HG02759 (cell line): Measurements from ENCODE around the gene PUM1.

ENCODE experiments used
- ATAC-seq: cut with Tn5 transposase; IDR thresholded peaks from one replicate; pipeline ENCODE4 v1.9.1; 2021; ENCODE audit warnings: mild to moderate bottlenecking, moderate library complexity; ENCODE audit not compliant: unreplicated experiment

Gene PUM1

DNA sequence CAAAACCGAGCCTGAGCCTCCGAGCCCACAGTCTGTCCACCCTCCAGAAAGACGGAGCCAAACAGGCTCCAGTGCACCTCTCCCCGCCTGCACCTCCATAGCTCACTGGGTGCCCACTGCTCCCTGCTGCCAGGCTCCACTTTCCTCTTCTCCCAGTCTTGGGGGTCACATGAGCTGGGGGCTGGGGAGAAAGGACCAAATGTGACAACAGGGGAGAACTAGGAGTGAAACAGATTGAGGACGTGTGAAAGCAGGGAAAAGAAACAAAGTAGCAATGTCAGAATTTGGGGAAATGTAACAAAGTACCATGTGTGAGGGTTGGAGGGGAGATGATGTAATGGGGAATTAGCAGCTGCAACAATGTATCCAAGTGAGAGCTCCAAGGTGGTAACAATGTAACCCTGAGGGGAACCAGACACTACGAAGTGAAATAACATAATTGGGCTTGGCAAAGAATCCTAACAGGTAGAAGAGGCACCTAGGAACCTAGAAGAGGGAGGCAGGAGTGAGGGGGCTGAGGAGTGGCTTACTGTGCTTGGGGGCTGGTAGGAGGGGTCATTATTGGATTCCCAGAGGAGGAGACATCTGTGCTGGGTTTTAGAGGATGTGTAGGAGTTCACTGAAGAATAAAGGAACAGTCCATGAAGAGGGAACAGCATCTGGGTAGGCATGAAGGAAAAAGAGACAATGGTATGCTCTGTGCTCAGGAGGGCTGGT is 169.4 kb downstream of the PUM1 start:
- ATAC-seq, result no peak

- ATAC-seq, result no peak
These were observed 170.1 kb downstream of the PUM1 start for GRCh38 chr1:30895382-30895943.

- ATAC-seq, result no peak
These were observed 171.0 kb downstream of the PUM1 start for GRCh38 chr1:30894508-30894973.

DNA sequence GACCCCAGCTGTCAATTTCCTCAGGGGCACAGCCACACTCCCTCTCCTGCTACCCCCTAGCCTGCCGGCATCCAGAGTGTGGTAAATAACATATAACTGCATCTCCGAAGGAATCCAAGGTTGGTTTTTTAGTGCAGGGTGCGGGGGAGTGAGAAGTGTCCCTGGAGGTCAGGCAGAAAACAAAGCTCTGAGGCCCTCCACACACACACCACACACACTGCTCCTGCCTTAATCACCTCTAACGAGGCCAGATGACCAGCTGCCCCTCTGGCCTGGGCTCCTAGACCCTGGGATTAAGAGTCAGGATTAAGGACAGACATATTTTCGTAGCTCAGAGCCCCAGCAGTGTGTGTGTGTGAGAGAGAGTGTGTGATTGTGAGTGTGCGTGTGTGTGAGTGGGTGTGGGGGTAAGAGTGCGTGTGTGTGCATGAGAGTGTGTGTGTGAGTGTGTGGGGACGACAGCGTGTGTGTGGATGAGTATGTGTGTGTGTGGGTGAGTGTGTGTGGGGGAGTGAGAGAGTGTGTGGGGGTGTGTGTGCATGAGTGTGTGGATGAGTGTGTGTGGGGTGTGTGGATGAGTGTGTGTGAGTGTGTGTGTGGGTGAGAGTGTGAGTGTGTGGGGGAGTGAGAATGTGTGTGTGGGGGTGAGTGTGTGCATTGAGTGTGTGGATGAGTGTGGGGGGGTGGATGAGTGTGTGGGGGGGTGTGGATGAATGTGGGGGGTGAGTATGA is 171.6 kb downstream of the PUM1 start:
- ATAC-seq, result no peak

DNA sequence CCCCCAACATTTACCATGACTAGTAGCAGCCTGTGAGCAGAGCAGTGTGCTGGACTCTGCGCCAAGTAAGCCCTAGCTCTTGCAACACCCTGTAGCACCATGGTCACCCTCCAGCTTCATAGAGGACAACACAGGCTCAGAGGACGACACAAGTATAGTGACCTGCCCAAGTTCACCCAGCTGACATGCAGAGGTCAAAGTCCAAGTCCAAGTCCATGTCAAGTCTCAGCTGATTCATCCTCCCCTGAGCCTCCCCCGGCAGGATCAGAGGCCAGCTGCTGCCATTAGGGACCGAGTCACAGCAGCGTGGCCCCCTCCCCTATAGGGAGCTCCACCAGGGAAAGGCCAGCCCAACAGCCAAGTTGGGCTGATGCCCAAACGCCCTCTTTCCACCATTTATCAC is 172.8 kb downstream of the PUM1 start:
- ATAC-seq, result no peak

GRCh38 chr1:30891227-30891552 is 174.3 kb downstream of the PUM1 start:
- no peak for ATAC-seq

- ATAC-seq, result no peak
These were observed 174.9 kb downstream of the PUM1 start for GRCh38 chr1:30890502-30891226.

DNA sequence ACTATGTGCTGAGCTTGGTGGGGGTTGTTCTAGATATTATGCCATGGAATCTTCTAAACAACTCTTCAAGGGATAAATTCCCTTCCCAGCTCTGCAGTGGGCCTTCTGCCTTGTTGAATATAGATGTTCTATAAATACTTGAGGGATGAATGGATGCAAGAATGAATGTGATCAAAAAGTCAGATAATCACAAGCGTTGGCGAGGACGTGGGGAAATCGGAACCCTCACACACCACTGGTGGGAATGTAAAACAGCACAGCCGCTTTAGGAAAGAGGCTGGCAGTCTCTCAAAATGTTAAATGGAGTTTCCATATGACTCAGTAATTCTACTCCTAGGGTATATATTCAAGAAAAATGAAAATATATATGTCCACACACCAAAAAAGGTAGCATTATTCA is 176.0 kb downstream of the PUM1 start:
- no peak for ATAC-seq

DNA sequence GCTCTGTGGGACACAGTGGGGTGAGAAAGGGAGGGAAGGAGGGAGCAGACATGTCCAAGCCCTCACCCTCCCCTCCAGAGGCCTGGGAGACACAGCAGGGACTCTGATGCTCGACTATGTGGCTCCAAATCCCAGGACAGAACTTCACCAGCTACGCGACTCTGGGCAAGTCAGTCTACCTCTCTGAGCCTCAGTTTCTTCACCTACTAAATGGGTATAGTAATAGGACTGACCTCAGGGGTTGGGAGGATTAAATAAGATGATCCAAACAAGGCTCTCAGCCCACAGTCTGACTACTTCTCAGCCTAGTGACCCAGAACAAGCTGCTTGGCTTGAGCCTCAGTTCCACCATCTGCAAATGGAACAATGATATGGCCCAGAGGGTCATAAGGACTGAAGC is 176.5 kb downstream of the PUM1 start:
- ATAC-seq, result no peak

GRCh38 chr1:30888391-30888790 is 177.1 kb downstream of the PUM1 start:
- no peak for ATAC-seq

- ATAC-seq, result no peak
These were observed 177.8 kb downstream of the PUM1 start for GRCh38 chr1:30887485-30888315.

- ATAC-seq, result no peak
These were observed 178.6 kb downstream of the PUM1 start for GRCh38 chr1:30886710-30887428.

DNA sequence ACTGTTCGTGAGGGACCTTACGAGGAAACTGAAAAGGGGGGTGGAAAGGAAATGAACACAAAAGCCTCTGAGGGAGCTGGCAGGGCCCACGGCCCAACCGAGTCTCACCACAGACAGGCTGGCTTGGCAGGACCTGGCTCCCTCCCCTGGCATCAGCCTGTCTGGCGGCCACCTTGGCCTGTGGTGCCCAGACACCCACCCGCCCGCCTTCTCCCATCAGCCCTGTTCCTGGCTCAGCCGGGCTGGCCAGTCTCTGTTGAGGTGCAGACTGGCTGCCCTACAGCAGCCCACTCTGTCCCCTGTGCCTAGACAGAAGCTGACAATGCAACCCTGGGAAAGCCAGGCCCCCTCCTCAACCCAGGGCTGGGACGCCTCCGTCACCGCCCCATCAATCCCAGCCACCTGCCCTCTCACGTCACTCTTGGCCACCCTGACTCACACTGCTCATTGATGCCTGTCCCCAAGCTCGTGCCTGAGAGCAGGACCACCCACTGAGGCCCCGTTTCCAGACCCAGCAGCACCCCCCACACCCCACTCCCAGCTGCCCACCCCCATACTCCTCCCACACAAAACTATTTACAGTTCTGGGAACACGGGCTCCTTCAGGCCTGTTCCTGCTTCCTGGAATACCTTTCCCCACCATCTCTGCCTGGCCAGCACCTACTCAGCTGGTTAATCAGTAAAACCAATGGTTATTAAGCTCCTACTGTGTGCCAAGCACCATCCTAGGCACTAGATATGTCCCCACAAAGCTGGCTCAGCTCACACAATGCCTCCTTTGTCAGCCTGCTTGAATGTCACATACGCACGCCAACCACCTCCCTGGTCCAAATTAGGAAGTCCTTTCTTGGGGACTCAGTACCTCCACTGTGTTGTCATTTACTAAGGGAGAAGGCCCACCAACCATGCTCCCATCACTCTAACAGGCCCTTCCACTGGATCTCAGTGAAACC is 179.7 kb downstream of the PUM1 start:
- ATAC-seq, result no peak

- no peak for ATAC-seq
These were observed 180.8 kb downstream of the PUM1 start for GRCh38 chr1:30884723-30885122.

DNA sequence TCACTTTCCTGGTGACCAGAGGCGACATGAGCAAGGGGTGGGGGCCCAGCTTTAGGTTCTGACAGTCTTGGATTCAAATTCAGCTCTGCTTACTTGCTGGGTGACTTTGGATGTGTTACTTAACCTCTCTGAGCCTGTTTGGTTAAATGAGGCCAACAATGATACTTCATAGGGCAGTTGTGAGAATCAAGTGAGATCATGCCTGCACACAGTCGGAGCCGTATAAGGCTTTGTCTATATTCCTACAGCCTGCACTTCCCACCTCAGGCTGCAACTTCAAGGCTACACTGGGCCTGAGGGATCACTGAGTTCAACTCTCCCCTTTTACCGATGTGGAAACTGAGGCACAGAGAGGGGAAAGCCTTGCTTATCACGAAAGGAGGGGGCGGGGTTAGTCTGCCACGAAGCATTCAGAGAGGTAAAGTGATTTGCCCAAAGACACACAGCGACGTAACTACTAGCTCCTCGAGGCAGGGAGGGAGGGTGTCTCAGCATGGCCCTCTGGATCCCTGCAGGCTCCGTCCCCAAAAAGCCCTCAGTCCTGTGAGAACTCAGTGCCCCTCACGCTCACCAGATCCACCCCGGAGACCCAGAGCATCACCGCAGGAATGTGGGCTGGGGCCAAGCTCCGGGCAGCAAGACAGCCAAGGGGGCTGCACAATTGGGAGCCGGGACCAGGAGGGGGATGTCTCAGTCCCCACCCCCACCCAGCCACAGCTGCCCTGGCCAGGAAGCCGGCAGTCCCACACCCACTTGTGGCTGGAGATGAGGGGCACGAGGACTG is 181.9 kb downstream of the PUM1 start:
- ATAC-seq, result no peak

DNA sequence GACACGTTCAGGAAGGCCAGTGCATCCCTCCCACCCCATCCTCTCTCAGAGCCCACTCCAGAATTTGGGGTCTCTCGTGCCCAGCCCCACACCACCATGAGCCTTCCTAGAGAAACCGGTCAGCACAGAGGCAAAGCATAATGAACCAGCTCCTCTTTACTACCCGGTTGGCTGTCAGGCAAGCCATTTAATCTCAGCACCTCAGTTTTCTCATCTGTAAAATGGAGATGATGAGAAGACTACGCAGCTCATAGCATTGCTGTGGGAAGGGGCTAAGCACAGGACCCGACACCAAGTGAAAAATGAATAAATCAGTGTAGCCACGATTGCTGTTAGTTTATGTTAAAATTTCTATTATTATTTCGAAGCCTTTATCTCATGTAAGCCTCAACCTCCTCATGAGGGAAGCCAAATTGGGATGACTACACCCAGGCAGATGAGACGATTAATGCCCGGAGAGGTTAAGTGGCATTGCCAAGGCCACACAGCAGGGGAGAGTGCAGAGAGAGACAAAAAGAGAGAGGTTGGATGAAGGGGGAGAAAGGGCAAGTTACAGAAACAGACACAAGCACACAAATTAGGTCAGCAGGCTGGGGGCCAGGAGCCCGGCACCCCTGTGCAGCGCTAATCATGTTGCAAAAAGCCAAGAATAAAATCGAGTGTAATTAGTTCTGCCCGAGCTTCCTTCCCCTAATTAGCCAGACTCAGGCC is 182.7 kb downstream of the PUM1 start:
- no peak for ATAC-seq
